Loucy (cell line): ENCODE results near the gene UQCC2.

Source experiments
- EZH2phosphoT487 ChIP-seq: fragments of 200-600 bp; IDR thresholded peaks from 2 replicates; pipeline ENCODE4 v1.6.1; 2018; ENCODE audit warnings: antibody characterized with exemption, mild to moderate bottlenecking, moderate library complexity, borderline replicate concordance
- TF ChIP-seq, protein P1 (sequence below): fragments of 200-600 bp; sonication (generic); conservative IDR thresholded peaks from 2 replicates; pipeline ENCODE4 v1.5.1; 2014; ENCODE audit warnings: mild to moderate bottlenecking, antibody characterized with exemption, low read length

DNA sequence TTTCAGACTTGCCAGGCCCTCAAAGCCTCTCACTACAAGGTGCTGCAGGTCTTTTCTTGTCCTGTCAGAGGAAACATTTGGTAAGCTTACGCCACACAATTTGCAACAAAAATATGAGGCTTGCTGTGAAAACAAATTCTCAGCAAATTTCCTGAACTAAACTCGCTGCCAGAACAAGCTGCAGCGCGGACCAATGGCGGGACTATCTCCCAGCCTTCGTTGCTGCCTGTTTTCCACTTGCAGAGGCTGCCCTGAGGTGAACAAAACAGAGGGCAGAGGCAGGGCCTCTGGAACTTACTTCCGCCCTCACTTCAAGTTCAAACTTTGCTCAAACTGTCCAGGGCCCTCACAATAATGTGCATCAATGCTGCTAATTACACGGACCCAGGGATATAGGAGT is 12.4 kb downstream of the UQCC2 start:
- TF ChIP-seq, protein P1, sequence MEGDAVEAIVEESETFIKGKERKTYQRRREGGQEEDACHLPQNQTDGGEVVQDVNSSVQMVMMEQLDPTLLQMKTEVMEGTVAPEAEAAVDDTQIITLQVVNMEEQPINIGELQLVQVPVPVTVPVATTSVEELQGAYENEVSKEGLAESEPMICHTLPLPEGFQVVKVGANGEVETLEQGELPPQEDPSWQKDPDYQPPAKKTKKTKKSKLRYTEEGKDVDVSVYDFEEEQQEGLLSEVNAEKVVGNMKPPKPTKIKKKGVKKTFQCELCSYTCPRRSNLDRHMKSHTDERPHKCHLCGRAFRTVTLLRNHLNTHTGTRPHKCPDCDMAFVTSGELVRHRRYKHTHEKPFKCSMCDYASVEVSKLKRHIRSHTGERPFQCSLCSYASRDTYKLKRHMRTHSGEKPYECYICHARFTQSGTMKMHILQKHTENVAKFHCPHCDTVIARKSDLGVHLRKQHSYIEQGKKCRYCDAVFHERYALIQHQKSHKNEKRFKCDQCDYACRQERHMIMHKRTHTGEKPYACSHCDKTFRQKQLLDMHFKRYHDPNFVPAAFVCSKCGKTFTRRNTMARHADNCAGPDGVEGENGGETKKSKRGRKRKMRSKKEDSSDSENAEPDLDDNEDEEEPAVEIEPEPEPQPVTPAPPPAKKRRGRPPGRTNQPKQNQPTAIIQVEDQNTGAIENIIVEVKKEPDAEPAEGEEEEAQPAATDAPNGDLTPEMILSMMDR: no peak
- TF ChIP-seq EZH2phosphoT487: no peak
